Prostate gland (tissue), 2 donors: Measurements from ENCODE around the gene CRYBB1. TPM values are rescaled to one million over a fixed set of nuclear protein-coding genes. Genes with fewer than 3 reads are reported as not detected.
"Not testable (repeated sequence)": the region's sequence is repeated elsewhere in the genome, so short reads cannot be mapped to it uniquely, and the experiment has no call there.

Experiments
- DNase-seq: peaks from one replicate; pipeline ENCODE4 v3.0.0-alpha.2; 2019; ENCODE audit warnings: low spot score
- H3K27ac ChIP-seq, 2 donors: fragments of 200-600 bp; sonication (generic); 2 replicates each; pipeline ENCODE4 v1.5.1; 2017 to 2019
- H3K27me3 ChIP-seq: fragments of 200-600 bp; sonication (generic); replicated peaks from 2 replicates; pipeline ENCODE4 v1.5.1; 2019; ENCODE audit not compliant: insufficient read depth
- H3K36me3 ChIP-seq, 2 donors: fragments of 200-600 bp; sonication (generic); 1 replicate in 1 of 2; 2 replicates in 1 of 2; pipeline versions ENCODE4 v1.5.1 to v1.8.1; 2017 to 2019
- H3K4me1 ChIP-seq: fragments of 200-600 bp; sonication (generic); replicated peaks from 2 replicates; pipeline ENCODE4 v1.5.1; 2019
- H3K4me3 ChIP-seq, 2 donors: fragments of 200-600 bp; sonication (generic); 2 replicates each; pipeline ENCODE4 v1.5.1; 2017 to 2019
- H3K9me3 ChIP-seq: fragments of 200-600 bp; sonication (generic); 2 replicates; pipeline ENCODE4 v1.5.1; 2017
- CTCF ChIP-seq, 4 experiments: fragments of 200-600 bp in 2 of 4; fragments of 450-650 bp in 2 of 4; sonication (generic) in 2 of 4; IDR thresholded peaks; 1 replicate in 3 of 4; 2 replicates in 1 of 4; pipeline ENCODE4 v1.5.1; 2016 to 2019; ENCODE audit warnings: antibody characterized with exemption in 4 of 4, mild to moderate bottlenecking in 2 of 4, moderate library complexity in 2 of 4
- POLR2A ChIP-seq: fragments of 450-650 bp; IDR thresholded peaks from one replicate; pipeline ENCODE4 v1.6.1; 2016; ENCODE audit warnings: antibody characterized with exemption, mild to moderate bottlenecking
- POLR2AphosphoS5 ChIP-seq: sonication (generic); formaldehyde crosslinking; IDR thresholded peaks from one replicate; pipeline ENCODE4 v1.6.1; 2017; ENCODE audit warnings: antibody characterized with exemption
- WGBS: methylation state at CpG from one replicate; pipeline ENCODE4 v1.1.5; 2018; 5-methylcytosine and 5-hydroxymethylcytosine counted together
- intact Hi-C: fragments of 100-400 bp; cut with DNase I; formaldehyde crosslinking; loops from one replicate; pipeline ENCODE4 v1.14.2; 2022
- total RNA-seq, 2 donors: library from RNA; depleted of rRNA; stranded (reverse); fragments of >200 nt; gene quantifications; one replicate each; pipeline ENCODE4 v1.1.0, GENCODE V29; 2016

CRYBB1 gene
- total RNA-seq, 2 donors from 2014 or later: 0.36 TPM; not detected in 1

- H3K27me3 ChIP-seq: no peaks in the 10 kb centered on the region
- no peaks in the 10 kb centered on the region for H3K4me1 ChIP-seq
- WGBS: 56% methylated on average over 5 of the region's 5 CpGs
- DNase-seq: no peak
- H3K27ac ChIP-seq: no peak overlapping the region
- no peaks in the 10 kb centered on the region for H3K36me3 ChIP-seq
- TF ChIP-seq CTCF (IDR thresholded peaks at IDR 0.05) (no peak), POLR2AphosphoS5 (no peak), POLR2A (no peak)
- H3K9me3 ChIP-seq: no peaks in the 10 kb centered on the region
- intact Hi-C loops: no loop called here
- no peak overlapping the region for H3K4me3 ChIP-seq
These were observed 2.7 kb downstream of the CRYBB1 start for GRCh38 chr22:26615149-26615548.

GRCh38 chr22:26614322-26614721 is 3.5 kb downstream of the CRYBB1 start:
- no peaks in the 10 kb centered on the region for H3K4me1 ChIP-seq
- H3K9me3 ChIP-seq: no peaks in the 10 kb centered on the region
- WGBS: 48% methylated on average over 14 of the region's 14 CpGs
- H3K4me3 ChIP-seq: no peak overlapping the region
- H3K27ac ChIP-seq: no peak overlapping the region
- no peaks in the 10 kb centered on the region for H3K27me3 ChIP-seq
- TF ChIP-seq POLR2AphosphoS5 (no peak), POLR2A (no peak), CTCF (IDR thresholded peaks at IDR 0.05) (no peak)
- H3K36me3 ChIP-seq: no peaks in the 10 kb centered on the region
- no peak for DNase-seq
- intact Hi-C loops: no loop called here

GRCh38 chr22:26613753-26614152 is 4.1 kb downstream of the CRYBB1 start:
- H3K36me3 ChIP-seq, intact Hi-C loops, H3K9me3 ChIP-seq, H3K27me3 ChIP-seq, H3K4me3 ChIP-seq, H3K4me1 ChIP-seq, DNase-seq, H3K27ac ChIP-seq: not testable (repeated sequence)
- 21% methylated on average over 10 of the region's 10 CpGs for WGBS

- no peak overlapping the region for H3K27ac ChIP-seq
- no peaks in the 10 kb centered on the region for H3K4me1 ChIP-seq
- H3K4me3 ChIP-seq: no peak overlapping the region
- no peaks in the 10 kb centered on the region for H3K27me3 ChIP-seq
- TF ChIP-seq POLR2A (no peak), CTCF (IDR thresholded peaks at IDR 0.05) (no peak), POLR2AphosphoS5 (no peak)
- 88% methylated on average over 4 of the region's 4 CpGs for WGBS
- H3K36me3 ChIP-seq: no peaks in the 10 kb centered on the region
- DNase-seq: no peak
- intact Hi-C loops: no loop called here
- H3K9me3 ChIP-seq: no peaks in the 10 kb centered on the region
These were observed 5.2 kb downstream of the CRYBB1 start for GRCh38 chr22:26612652-26613051.

- no peaks in the 10 kb centered on the region for H3K27me3 ChIP-seq
- H3K27ac ChIP-seq: no peak overlapping the region
- H3K9me3 ChIP-seq: no peaks in the 10 kb centered on the region
- H3K4me3 ChIP-seq: no peak overlapping the region
- no peak for TF ChIP-seq CTCF (IDR thresholded peaks at IDR 0.05)
- no peak for TF ChIP-seq POLR2AphosphoS5
- no peak for TF ChIP-seq POLR2A
- H3K36me3 ChIP-seq: no peaks in the 10 kb centered on the region
- DNase-seq: no peak
- 76% methylated on average over 2 of the region's 2 CpGs for WGBS
- intact Hi-C loops: no loop called here
- no peaks in the 10 kb centered on the region for H3K4me1 ChIP-seq
These were observed 6.8 kb downstream of the CRYBB1 start for GRCh38 chr22:26610996-26611395.
